DOHH2 (cell line): Measurements from ENCODE around the gene LCAT.

ENCODE experiments used
- H3F3A ChIP-seq: fragments of 200-600 bp; sonication (generic), shearing (Covaris generic); 2 replicates; pipeline ENCODE4 v1.6.0; 2016; ENCODE audit warnings: antibody characterized with exemption, mild to moderate bottlenecking; ENCODE audit not compliant: control insufficient read depth, insufficient read depth
- H3K27ac ChIP-seq: fragments of 200-600 bp; sonication (generic); 2 replicates; pipeline ENCODE4 v1.5.1; 2014; ENCODE audit warnings: low read depth, mild to moderate bottlenecking, low read length, moderate library complexity
- H3K27me3 ChIP-seq: fragments of 200-600 bp; sonication (generic); 2 replicates; pipeline ENCODE4 v1.6.1; 2014; ENCODE audit warnings: mild to moderate bottlenecking, low read length, mixed read lengths; ENCODE audit not compliant: control insufficient read depth
- H3K36me3 ChIP-seq: fragments of 200-600 bp; sonication (generic); 2 replicates; pipeline ENCODE4 v1.6.1; 2014; ENCODE audit warnings: mild to moderate bottlenecking, low read length, moderate library complexity, mixed read lengths; ENCODE audit not compliant: control insufficient read depth
- H3K4me1 ChIP-seq: fragments of 200-600 bp; sonication (generic); 2 replicates; pipeline ENCODE4 v1.6.1; 2014; ENCODE audit warnings: mild to moderate bottlenecking, low read length, mixed read lengths; ENCODE audit not compliant: control insufficient read depth
- H3K4me2 ChIP-seq: fragments of 200-600 bp; sonication (generic); 2 replicates; pipeline ENCODE4 v1.6.0; 2014; ENCODE audit warnings: mild to moderate bottlenecking, low read length, moderate library complexity
- H3K4me3 ChIP-seq: fragments of 200-600 bp; sonication (generic); 2 replicates; pipeline ENCODE4 v1.5.1; 2014; ENCODE audit warnings: mild to moderate bottlenecking, low read length, mixed read lengths
- H3K79me2 ChIP-seq: fragments of 200-600 bp; sonication (generic); 2 replicates; pipeline ENCODE4 v1.6.1; 2014; ENCODE audit warnings: mild to moderate bottlenecking, low read length, mixed read lengths; ENCODE audit not compliant: control insufficient read depth
- H3K9me2 ChIP-seq: fragments of 200-600 bp; sonication (generic); replicated peaks from 2 replicates; pipeline ENCODE4 v1.6.1; 2014; ENCODE audit warnings: mild to moderate bottlenecking, low read length, mixed read lengths; ENCODE audit not compliant: control insufficient read depth
- H3K9me3 ChIP-seq: fragments of 200-600 bp; sonication (generic); 2 replicates; pipeline ENCODE4 v1.6.1; 2014; ENCODE audit warnings: antibody characterized with exemption, low read length, mixed read lengths; ENCODE audit not compliant: control insufficient read depth, insufficient read depth
- H4K20me1 ChIP-seq: fragments of 200-600 bp; sonication (generic); 2 replicates; pipeline ENCODE4 v1.6.0; 2014; ENCODE audit warnings: low read depth, mild to moderate bottlenecking, antibody characterized with exemption, low read length, moderate library complexity; ENCODE audit not compliant: control insufficient read depth, insufficient read depth
- CTCF ChIP-seq: fragments of 200-600 bp; sonication (generic); IDR thresholded peaks from one replicate; pipeline ENCODE4 v1.5.1; 2014; ENCODE audit warnings: antibody characterized with exemption, mild to moderate bottlenecking, low read depth, low read length; ENCODE audit not compliant: poor library complexity, severe bottlenecking
- EZH2phosphoT487 ChIP-seq: fragments of 200-600 bp; sonication (generic); IDR thresholded peaks from 2 replicates; pipeline ENCODE4 v1.6.1; 2017; ENCODE audit warnings: borderline replicate concordance, mild to moderate bottlenecking, antibody characterized with exemption, low read length, moderate library complexity, mixed read lengths

Gene LCAT

DNA sequence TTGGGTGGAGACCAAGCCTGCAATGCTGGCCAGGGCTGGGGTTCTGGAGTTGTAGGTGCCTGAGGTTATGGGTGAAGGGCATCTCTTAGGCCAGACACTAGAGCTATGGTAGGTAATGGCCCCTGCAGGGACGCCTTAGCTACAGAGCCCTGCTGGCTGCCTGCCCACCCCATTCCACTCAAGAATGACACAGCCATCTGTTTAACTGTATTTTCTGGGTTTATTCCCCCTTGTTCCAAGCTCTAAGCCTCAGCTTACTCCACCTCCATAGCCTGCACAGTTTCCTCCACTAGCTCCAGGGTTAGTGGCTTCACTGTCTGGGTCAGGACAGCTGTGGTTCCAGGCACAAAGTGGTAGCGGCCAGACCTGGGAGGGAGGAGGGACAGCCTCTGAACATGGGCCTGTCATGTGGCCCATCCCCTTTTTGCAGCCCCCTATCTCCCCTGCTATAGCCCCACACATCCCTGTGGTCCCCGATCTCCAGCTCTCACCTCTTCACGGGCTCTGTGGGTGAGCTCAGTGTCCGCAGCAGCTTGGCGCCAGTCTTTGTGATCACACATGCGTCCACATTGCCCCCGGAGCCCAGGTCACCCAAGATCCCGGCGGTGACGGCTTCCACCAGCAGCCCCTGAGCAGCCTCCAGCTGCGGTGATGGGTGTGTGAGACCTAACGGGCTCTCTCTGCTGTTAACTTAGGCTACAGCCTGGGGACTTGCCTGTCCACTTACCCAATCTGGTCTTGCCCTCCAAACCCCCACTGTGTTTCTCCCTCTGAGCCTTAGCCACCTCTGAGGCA lies 9.4 kb downstream of the LCAT start:
- peaks cover 21% of the 10 kb centered on the region for H3K4me1 ChIP-seq
- no peaks in the 10 kb centered on the region for H3K9me2 ChIP-seq
- H4K20me1 ChIP-seq = no peaks in the 10 kb centered on the region
- H3K4me3 ChIP-seq = peak overlapping the region; percentile 98
- H3K79me2 ChIP-seq = peaks cover 31% of the 10 kb centered on the region
- no peaks in the 10 kb centered on the region for H3K9me3 ChIP-seq
- no peaks in the 10 kb centered on the region for H3K27me3 ChIP-seq
- H3F3A ChIP-seq = peaks cover 4% of the 10 kb centered on the region; the same call in 1 of the 2 replicates
- peak overlapping the region; percentile 98 for H3K4me2 ChIP-seq
- H3K36me3 ChIP-seq = peaks cover 43% of the 10 kb centered on the region
- no peak overlapping the region for H3K27ac ChIP-seq
- TF ChIP-seq CTCF (no peak), EZH2phosphoT487 (no peak)

DNA sequence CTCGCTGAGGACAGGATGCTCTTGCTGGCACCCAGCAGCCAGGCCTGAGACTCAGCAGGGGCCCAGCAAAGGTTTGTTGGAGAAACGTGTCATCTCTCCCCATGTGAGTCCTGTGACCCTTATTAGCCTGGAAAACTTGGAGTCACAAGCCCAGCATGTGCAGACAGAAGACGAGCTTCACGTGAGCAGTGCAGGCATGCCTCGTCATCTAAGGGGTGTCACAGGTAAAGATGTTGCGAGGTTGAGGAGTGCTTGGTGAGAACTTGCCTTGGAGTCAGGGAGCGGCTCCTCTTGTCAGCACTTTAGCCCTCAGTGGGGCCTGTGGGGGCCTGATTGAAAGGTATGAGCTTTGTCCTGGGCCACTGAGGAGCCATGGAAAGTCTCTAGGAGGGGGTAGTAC lies 10.1 kb downstream of the LCAT start:
- no peak overlapping the region for H3K4me3 ChIP-seq
- peaks cover 48% of the 10 kb centered on the region for H3K36me3 ChIP-seq
- H3K4me1 ChIP-seq = peaks cover 21% of the 10 kb centered on the region
- no peak overlapping the region for H3K4me2 ChIP-seq
- no peaks in the 10 kb centered on the region for H4K20me1 ChIP-seq
- TF ChIP-seq EZH2phosphoT487 (no peak), CTCF (no peak)
- no peaks in the 10 kb centered on the region for H3K27me3 ChIP-seq
- no peaks in the 10 kb centered on the region for H3K9me2 ChIP-seq
- H3F3A ChIP-seq = peaks cover 4% of the 10 kb centered on the region; the same call in 1 of the 2 replicates
- H3K27ac ChIP-seq = no peak overlapping the region
- H3K9me3 ChIP-seq = no peaks in the 10 kb centered on the region
- peaks cover 31% of the 10 kb centered on the region for H3K79me2 ChIP-seq

DNA sequence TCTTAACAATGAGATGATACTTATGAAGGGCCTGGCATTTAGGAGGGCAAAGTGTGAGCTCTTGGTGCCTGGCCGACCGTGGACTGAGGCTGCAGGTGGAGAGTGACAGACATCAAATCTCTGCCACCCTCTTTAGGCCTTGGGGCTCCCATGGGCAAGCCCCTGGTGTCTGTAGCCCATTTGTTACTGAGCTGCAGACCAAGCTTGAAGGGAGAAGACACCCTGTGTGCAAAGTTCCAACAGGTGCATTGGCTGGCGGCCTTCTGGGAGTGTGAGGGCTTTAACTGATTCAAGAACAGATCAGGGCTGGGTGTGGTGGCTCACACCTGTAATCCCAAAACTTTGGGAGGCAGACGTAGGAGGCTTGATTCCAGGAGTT lies 11.5 kb downstream of the LCAT start:
- no peaks in the 10 kb centered on the region for H3K27me3 ChIP-seq
- H3K4me3 ChIP-seq = no peak overlapping the region
- TF ChIP-seq EZH2phosphoT487 (no peak), CTCF (no peak)
- H3K27ac ChIP-seq = no peak overlapping the region
- peaks cover 22% of the 10 kb centered on the region for H3K4me1 ChIP-seq
- H3K4me2 ChIP-seq = no peak overlapping the region
- H3K36me3 ChIP-seq = peaks cover 54% of the 10 kb centered on the region
- no peaks in the 10 kb centered on the region for H3K9me3 ChIP-seq
- peaks cover 27% of the 10 kb centered on the region for H3K79me2 ChIP-seq
- H4K20me1 ChIP-seq = 0 out of 2 replicates have a peak, but pooled peaks cover 4% of the 10 kb centered on the region
- no peaks in the 10 kb centered on the region for H3K9me2 ChIP-seq
- H3F3A ChIP-seq = peaks cover 4% of the 10 kb centered on the region; the same call in 1 of the 2 replicates
